Loucy (cell line): ENCODE results near the gene B3GALT6.

ENCODE experiments used
- EZH2phosphoT487 ChIP-seq: fragments of 200-600 bp; IDR thresholded peaks from 2 replicates; pipeline ENCODE4 v1.6.1; 2018; ENCODE audit warnings: antibody characterized with exemption, mild to moderate bottlenecking, moderate library complexity, borderline replicate concordance
- TF ChIP-seq, protein P1 (sequence below): fragments of 200-600 bp; sonication (generic); conservative IDR thresholded peaks from 2 replicates; pipeline ENCODE4 v1.5.1; 2014; ENCODE audit warnings: mild to moderate bottlenecking, antibody characterized with exemption, low read length

- TF ChIP-seq, protein P1, sequence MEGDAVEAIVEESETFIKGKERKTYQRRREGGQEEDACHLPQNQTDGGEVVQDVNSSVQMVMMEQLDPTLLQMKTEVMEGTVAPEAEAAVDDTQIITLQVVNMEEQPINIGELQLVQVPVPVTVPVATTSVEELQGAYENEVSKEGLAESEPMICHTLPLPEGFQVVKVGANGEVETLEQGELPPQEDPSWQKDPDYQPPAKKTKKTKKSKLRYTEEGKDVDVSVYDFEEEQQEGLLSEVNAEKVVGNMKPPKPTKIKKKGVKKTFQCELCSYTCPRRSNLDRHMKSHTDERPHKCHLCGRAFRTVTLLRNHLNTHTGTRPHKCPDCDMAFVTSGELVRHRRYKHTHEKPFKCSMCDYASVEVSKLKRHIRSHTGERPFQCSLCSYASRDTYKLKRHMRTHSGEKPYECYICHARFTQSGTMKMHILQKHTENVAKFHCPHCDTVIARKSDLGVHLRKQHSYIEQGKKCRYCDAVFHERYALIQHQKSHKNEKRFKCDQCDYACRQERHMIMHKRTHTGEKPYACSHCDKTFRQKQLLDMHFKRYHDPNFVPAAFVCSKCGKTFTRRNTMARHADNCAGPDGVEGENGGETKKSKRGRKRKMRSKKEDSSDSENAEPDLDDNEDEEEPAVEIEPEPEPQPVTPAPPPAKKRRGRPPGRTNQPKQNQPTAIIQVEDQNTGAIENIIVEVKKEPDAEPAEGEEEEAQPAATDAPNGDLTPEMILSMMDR = no peak
- TF ChIP-seq EZH2phosphoT487 = no peak
Measured at GRCh38 chr1:1203561-1204424, 28.2 kb upstream of the B3GALT6 start.
